ENCODE measurements around the gene PRICKLE4. TPM values are rescaled to one million over a fixed set of nuclear protein-coding genes. Genes with fewer than 3 reads are reported as not detected.

PRICKLE4 gene
- total RNA-seq, 1 experiment from 2014 or later = 0.70 TPM

DNA sequence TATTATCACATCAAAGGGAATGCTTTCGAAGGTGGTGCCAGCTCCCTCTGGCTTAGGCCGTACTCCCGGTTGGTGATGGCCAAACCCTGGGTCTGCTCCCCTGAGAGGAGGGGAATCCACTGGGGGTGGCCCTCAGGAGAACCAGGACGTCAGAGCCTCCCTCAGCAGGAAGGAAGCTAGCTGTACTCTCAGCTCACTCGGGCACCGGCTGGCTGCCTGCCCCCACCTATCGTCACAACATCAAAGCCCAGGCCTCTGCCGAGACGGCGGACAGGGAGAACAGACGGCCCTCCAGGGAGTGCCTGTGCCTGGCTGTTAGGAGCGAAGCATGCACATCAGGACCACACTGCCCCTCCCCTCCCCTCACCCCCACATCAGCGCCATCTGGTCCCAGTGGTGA, 24.2 kb upstream of the PRICKLE4 start:
- no peaks in the 10 kb centered on the region for H3K4me1 ChIP-seq (ENCODE audit: insufficient read depth, low read length)
- H4K91ac ChIP-seq (ENCODE audit: insufficient read length, low read depth, low read length) = no peak overlapping the region
- no peak overlapping the region for H2AK5ac ChIP-seq (ENCODE audit: insufficient read length, low read length)
- H4K20me1 ChIP-seq (ENCODE audit: control insufficient read depth, insufficient read depth, insufficient read length) = no peaks in the 10 kb centered on the region
- no peaks in the 10 kb centered on the region for H3K79me1 ChIP-seq (ENCODE audit: insufficient read depth, low read depth, low read length, poor library complexity, severe bottlenecking)
- no peak overlapping the region for H2BK15ac ChIP-seq (ENCODE audit: low read depth, low read length)
- no peaks in the 10 kb centered on the region for H3K27me3 ChIP-seq (ENCODE audit: insufficient read depth, low read length)
- no CpG with 5 or more reads among the region's 13 CpGs for WGBS (ENCODE audit: extremely low coverage, insufficient read length, low lambda C conversion rate)
- no peak overlapping the region for H2BK120ac ChIP-seq (ENCODE audit: low read depth, low read length, poor library complexity, severe bottlenecking)
- H2AFZ ChIP-seq (ENCODE audit: low read length) = no peak overlapping the region
- Mint-ChIP-seq H3K27me3 (ENCODE audit: low read depth) (peaks cover 14% of the 10 kb centered on the region), H3K9me3 (no peaks in the 10 kb centered on the region), H3K4me3 (no peak overlapping the region), H3K4me1 (peaks cover 5 to 9% of the 10 kb centered on the region in 2 experiments; a peak in 3 of 4 replicates), H3K27ac (no peak overlapping the region; a peak in 1 of 7 replicates), H3K36me3 (ENCODE audit: insufficient read depth in 1 of 3, low read depth in 3 of 3) (no peaks in the 10 kb centered on the region)
- no peak overlapping the region for H3K14ac ChIP-seq (ENCODE audit: insufficient read depth, low read length)
- no peak overlapping the region for H3K18ac ChIP-seq (ENCODE audit: insufficient read length, low read depth, low read length)
- H3K23me2 ChIP-seq (ENCODE audit: insufficient read length, low read depth, low read length, poor library complexity, severe bottlenecking) = no peaks in the 10 kb centered on the region
- no peak overlapping the region for H3K9ac ChIP-seq (ENCODE audit: extremely low read depth, insufficient read length, low read length)
- H3T11ph ChIP-seq (ENCODE audit: low read length) = no peak overlapping the region
- H3K4ac ChIP-seq (ENCODE audit: low read depth, low read length) = no peak overlapping the region
- no peak overlapping the region for H2BK5ac ChIP-seq (ENCODE audit: insufficient read length, low read length)
- no peak overlapping the region for H3K56ac ChIP-seq (ENCODE audit: insufficient read length, low read depth, low read length)
- no peak overlapping the region for H2BK20ac ChIP-seq (ENCODE audit: low read depth, low read length, poor library complexity, severe bottlenecking)
- H2BK12ac ChIP-seq (ENCODE audit: insufficient read length, low read depth, low read length) = no peak overlapping the region
- no peaks in the 10 kb centered on the region for H3K79me2 ChIP-seq (ENCODE audit: insufficient read depth, low read length)
- no peak overlapping the region for H3K23ac ChIP-seq (ENCODE audit: insufficient read length, low read depth, low read length)
- no peak overlapping the region for H3K27ac ChIP-seq (ENCODE audit: insufficient read length, low read depth, low read length)
- TF ChIP-seq, protein P1, sequence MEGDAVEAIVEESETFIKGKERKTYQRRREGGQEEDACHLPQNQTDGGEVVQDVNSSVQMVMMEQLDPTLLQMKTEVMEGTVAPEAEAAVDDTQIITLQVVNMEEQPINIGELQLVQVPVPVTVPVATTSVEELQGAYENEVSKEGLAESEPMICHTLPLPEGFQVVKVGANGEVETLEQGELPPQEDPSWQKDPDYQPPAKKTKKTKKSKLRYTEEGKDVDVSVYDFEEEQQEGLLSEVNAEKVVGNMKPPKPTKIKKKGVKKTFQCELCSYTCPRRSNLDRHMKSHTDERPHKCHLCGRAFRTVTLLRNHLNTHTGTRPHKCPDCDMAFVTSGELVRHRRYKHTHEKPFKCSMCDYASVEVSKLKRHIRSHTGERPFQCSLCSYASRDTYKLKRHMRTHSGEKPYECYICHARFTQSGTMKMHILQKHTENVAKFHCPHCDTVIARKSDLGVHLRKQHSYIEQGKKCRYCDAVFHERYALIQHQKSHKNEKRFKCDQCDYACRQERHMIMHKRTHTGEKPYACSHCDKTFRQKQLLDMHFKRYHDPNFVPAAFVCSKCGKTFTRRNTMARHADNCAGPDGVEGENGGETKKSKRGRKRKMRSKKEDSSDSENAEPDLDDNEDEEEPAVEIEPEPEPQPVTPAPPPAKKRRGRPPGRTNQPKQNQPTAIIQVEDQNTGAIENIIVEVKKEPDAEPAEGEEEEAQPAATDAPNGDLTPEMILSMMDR (conservative IDR thresholded peaks at IDR 0.05) = no peak
- H3K9me3 ChIP-seq (ENCODE audit: control insufficient read depth, low read depth, low read length) = no peaks in the 10 kb centered on the region
- H4K5ac ChIP-seq (ENCODE audit: insufficient read length, low read depth, low read length) = no peak overlapping the region
- H3K4me2 ChIP-seq (ENCODE audit: insufficient read depth, insufficient read length, low read length) = no peak overlapping the region
- no peak for DNase-seq
- no peak overlapping the region for H4K8ac ChIP-seq (replicated peaks; ENCODE audit: insufficient read length, low read depth, low read length)
